ENCODE results near the gene ZNF747. TPM values are rescaled to one million over a fixed set of nuclear protein-coding genes. Genes with fewer than 3 reads are reported as not detected.

ZNF747 gene
- total RNA-seq, 1 experiment from 2014 or later: 13.3 TPM

- DNase-seq (ENCODE audit: low read depth): no peak
Observed at GRCh38 chr16:30519120-30520049, 15.3 kb downstream of the ZNF747 start.

- no peak for DNase-seq (ENCODE audit: low read depth)
Observed at GRCh38 chr16:30518552-30518951, 16.1 kb downstream of the ZNF747 start.

GRCh38 chr16:30515275-30515674 lies 19.4 kb downstream of the ZNF747 start:
- DNase-seq (ENCODE audit: low read depth): no peak

GRCh38 chr16:30511509-30511908 lies 23.1 kb downstream of the ZNF747 start:
- no peak for DNase-seq (ENCODE audit: low read depth)

- DNase-seq (ENCODE audit: low read depth): no peak
Observed at GRCh38 chr16:30510376-30510938, 24.2 kb downstream of the ZNF747 start.

- no peak for DNase-seq (ENCODE audit: low read depth)
Observed at GRCh38 chr16:30509081-30509765, 25.4 kb downstream of the ZNF747 start.

GRCh38 chr16:30503403-30504296 lies 31.0 kb downstream of the ZNF747 start:
- DNase-seq (ENCODE audit: low read depth): no peak

GRCh38 chr16:30499284-30499683 lies 35.4 kb downstream of the ZNF747 start:
- DNase-seq (ENCODE audit: low read depth): no peak

GRCh38 chr16:30494709-30495108 lies 39.9 kb downstream of the ZNF747 start:
- DNase-seq (ENCODE audit: low read depth): no peak

- peak; percentile 25 for DNase-seq (ENCODE audit: low read depth)
Observed at GRCh38 chr16:30493941-30494488, 40.6 kb downstream of the ZNF747 start.

- DNase-seq (ENCODE audit: low read depth): peak; percentile 70
Observed at GRCh38 chr16:30491744-30492308, 42.8 kb downstream of the ZNF747 start.

GRCh38 chr16:30491229-30491628 lies 43.4 kb downstream of the ZNF747 start:
- no peak for DNase-seq (ENCODE audit: low read depth)

GRCh38 chr16:30490210-30490609 lies 44.4 kb downstream of the ZNF747 start:
- DNase-seq (ENCODE audit: low read depth): no peak

GRCh38 chr16:30488764-30489605 lies 45.7 kb downstream of the ZNF747 start:
- no peak for DNase-seq (ENCODE audit: low read depth)

GRCh38 chr16:30485818-30486436 lies 48.7 kb downstream of the ZNF747 start:
- DNase-seq (ENCODE audit: low read depth): no peak

GRCh38 chr16:30484887-30485286 lies 49.8 kb downstream of the ZNF747 start:
- DNase-seq (ENCODE audit: low read depth): no peak

GRCh38 chr16:30482366-30482765 lies 52.3 kb downstream of the ZNF747 start:
- DNase-seq (ENCODE audit: low read depth): no peak

GRCh38 chr16:30481381-30481780 lies 53.3 kb downstream of the ZNF747 start:
- DNase-seq (ENCODE audit: low read depth): no peak

Measured in LHCN-M2 (cell line).